Measurements from ENCODE around the gene MASP1.
"Not testable (repeated sequence)": the region's sequence is repeated elsewhere in the genome, so short reads cannot be mapped to it uniquely, and the experiment has no call there.

The MASP1 gene

GRCh38 chr3:187205683-187206082, 85.9 kb downstream of the MASP1 start:
- no peak overlapping the region for H3K4me3 ChIP-seq (replicated peaks in 1 of 2; ENCODE audit: low read depth in 2 of 2, low read length in 2 of 2)
- no peak for DNase-seq (ENCODE audit: low read depth in 2 of 2)

GRCh38 chr3:187199463-187200050, 92.0 kb downstream of the MASP1 start:
- not testable (repeated sequence) for H3K4me3 ChIP-seq (replicated peaks in 1 of 2; ENCODE audit: low read depth in 2 of 2, low read length in 2 of 2); DNase-seq (ENCODE audit: low read depth in 2 of 2)

More at GRCh38 chr3:187205683-187206082, 85.9 kb downstream of the MASP1 start:
- TF ChIP-seq CTCF (IDR thresholded peaks at IDR 0.05; ENCODE audit: low read depth, low read length): no peak

DNA sequence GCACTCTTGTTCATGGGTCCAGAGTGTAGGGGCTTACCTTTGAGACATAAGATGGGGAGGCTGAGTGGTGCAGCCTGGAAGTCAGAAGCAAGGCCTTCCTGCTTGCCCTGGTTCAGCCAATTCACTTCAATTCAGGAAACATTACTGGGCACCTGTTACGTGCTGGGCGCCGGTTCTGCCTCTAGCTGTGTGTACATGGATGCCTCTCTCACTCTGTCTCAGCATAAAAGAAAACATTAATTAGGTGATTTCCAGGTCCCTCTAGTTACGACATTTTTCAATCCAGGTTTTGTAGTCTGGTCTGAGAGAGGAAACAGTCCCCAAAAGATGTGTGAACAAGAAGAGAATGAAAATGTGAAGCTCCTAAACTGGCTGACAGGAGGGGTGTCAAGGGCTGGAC, 93.0 kb downstream of the MASP1 start:
- H3K4me3 ChIP-seq (replicated peaks in 1 of 2; ENCODE audit: low read depth in 2 of 2, low read length in 2 of 2): no peak overlapping the region
- no peak for DNase-seq (ENCODE audit: low read depth in 2 of 2)
- no peak for TF ChIP-seq CTCF (IDR thresholded peaks at IDR 0.05; ENCODE audit: low read depth, low read length)

DNA sequence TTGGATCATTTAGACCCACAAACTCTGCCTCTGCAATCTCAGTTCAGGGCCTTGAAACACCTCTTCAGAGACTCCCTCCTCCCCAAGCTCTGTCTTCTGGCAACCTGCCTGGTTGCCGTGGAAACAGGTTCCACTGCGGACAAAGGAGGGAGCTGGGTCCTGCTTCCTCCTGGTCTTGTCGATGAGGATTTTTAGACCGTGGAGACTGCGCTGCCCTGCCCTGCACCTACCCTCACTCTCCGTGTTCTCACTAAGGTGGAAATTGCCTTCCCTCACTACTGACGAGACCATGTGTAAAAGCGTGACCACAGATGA, 94.2 kb downstream of the MASP1 start, which contains the start of gene RTP1:
RTP1 (plus strand) TSS at position 152 of the 315 bp plus-strand sequence; CDS start at position 182, 30 bp downstream.
- H3K4me3 ChIP-seq (replicated peaks in 1 of 2; ENCODE audit: low read depth in 2 of 2, low read length in 2 of 2): no peak within 1 kb of the TSS
- no peak for TF ChIP-seq CTCF (IDR thresholded peaks at IDR 0.05; ENCODE audit: low read depth, low read length)
- DNase-seq (ENCODE audit: low read depth in 2 of 2): no peak

DNA sequence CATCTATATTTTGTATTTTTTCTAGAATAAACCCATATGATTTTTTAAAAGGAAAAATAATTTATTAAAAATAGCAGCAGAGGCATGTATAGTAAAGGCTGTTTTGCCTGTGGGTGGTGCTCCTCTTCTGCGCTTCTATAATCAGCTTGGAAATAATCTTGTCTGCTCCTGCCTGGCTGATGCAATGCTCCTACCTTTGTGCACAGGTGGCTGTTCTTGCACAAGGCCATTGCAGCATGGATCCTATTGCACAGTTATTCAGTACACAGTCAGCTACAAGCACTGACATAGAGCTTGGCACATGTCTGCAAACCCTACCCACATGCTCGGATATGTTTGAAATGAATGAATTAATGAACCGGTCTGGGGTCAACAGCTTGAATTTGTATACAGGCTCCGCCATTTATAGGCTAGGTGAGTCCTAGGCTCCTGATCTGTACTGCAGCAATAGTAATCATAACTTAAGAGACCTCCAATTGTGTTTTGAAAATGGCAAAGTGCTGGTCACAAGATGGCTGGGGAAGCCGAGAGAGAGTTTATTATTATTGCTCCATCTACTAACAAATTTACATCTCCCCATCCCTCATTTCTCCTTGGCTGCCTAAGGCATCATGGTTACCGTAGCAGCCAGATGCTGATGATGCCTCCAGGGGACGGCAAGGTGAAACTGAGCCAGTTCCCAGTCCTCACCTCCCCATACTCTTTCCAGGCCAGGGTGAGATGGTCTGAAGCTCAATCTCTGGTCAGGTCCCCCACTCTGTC, 94.8 kb downstream of the MASP1 start:
- DNase-seq (ENCODE audit: low read depth in 2 of 2): no peak
- TF ChIP-seq CTCF (IDR thresholded peaks at IDR 0.05; ENCODE audit: low read depth, low read length): no peak
- no peak overlapping the region for H3K4me3 ChIP-seq (replicated peaks in 1 of 2; ENCODE audit: low read depth in 2 of 2, low read length in 2 of 2)

DNA sequence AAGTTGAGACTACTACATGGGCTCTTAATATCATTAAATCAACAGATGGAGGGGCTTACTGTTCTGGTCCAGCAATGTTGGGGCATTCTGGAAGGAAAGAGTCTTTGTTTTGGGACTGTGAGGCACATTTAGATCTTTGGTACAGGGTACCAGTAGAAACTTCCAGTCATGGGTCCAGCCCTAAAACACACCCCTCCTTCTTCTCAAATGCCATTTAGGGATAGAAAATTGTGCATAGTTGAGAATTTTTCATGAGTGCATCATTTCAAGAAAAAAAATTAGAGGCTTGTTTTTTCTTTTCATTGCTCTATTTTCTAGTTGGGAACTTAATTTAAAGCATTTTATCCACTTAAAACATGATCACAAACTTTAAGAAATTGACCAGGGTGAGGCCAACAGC, 98.4 kb downstream of the MASP1 start:
- peak in 1 of 2 donors; percentile 30 for DNase-seq (ENCODE audit: low read depth in 2 of 2)
- TF ChIP-seq CTCF (IDR thresholded peaks at IDR 0.05; ENCODE audit: low read depth, low read length): no peak
- no peak overlapping the region for H3K4me3 ChIP-seq (replicated peaks in 1 of 2; ENCODE audit: low read depth in 2 of 2, low read length in 2 of 2)

GRCh38 chr3:187191271-187191670, 100.3 kb downstream of the MASP1 start:
- no peak for DNase-seq (ENCODE audit: low read depth in 2 of 2)
- TF ChIP-seq CTCF (IDR thresholded peaks at IDR 0.05; ENCODE audit: low read depth, low read length): no peak
- no peak overlapping the region for H3K4me3 ChIP-seq (replicated peaks in 1 of 2; ENCODE audit: low read depth in 2 of 2, low read length in 2 of 2)

Data from cardiac fibroblast (primary cell).